ENCODE results near the gene LTA4H. TPM values are rescaled to one million over a fixed set of nuclear protein-coding genes. Genes with fewer than 3 reads are reported as not detected.

LTA4H gene
- total RNA-seq, 1 experiment from 2014 or later, result 51.8 TPM

GRCh38 chr12:95990136-95990535 lies 45.3 kb downstream of the LTA4H start:
- ChIA-PET CTCF (interaction anchor here (1.0 kb wide), 1 partner anchor 9 kb away, joined by 5 read pairs; no protein-coding TSS in a partner anchor), POLR2A (ENCODE audit: low non-redundant PET) (no interaction called here)
- DNase-seq (ENCODE audit: low spot score), result no peak
- Histone ChIP-seq H3K4me1 (ENCODE audit: insufficient read depth, low read length, poor library complexity, severe bottlenecking) (peaks cover 16% of the 10 kb centered on the region), H3K36me3 (ENCODE audit: insufficient read depth, low read length, poor library complexity, severe bottlenecking) (no peaks in the 10 kb centered on the region), H3K27ac (ENCODE audit: low read depth, low read length, poor library complexity, severe bottlenecking) (peak overlapping the region; percentile 10), H3K27me3 (replicated peaks; ENCODE audit: insufficient read depth, low read depth, low read length, poor library complexity) (no peaks in the 10 kb centered on the region), H3K9me3 (ENCODE audit: low read depth, low read length, poor library complexity, severe bottlenecking) (no peaks in the 10 kb centered on the region), H3K4me3 (ENCODE audit: low read depth, low read length, poor library complexity, severe bottlenecking) (no peak overlapping the region)
- TF ChIP-seq EZH2 (IDR thresholded peaks at IDR 0.05; ENCODE audit: borderline replicate concordance, low read depth, low read length, poor library complexity, severe bottlenecking) (no peak), CTCF (conservative IDR thresholded peaks at IDR 0.05; ENCODE audit: low read depth, low read length) (no peak)
- intact Hi-C loops (cut with micrococcal nuclease; ENCODE audit: unreplicated experiment), result no loop called here
- BruUV-seq (replicated peaks), result no TSS peak

GRCh38 chr12:95989504-95990123 lies 45.8 kb downstream of the LTA4H start:
- Histone ChIP-seq H3K27me3 (replicated peaks; ENCODE audit: insufficient read depth, low read depth, low read length, poor library complexity) (no peaks in the 10 kb centered on the region), H3K4me3 (ENCODE audit: low read depth, low read length, poor library complexity, severe bottlenecking) (no peak overlapping the region), H3K4me1 (ENCODE audit: insufficient read depth, low read length, poor library complexity, severe bottlenecking) (peaks cover 16% of the 10 kb centered on the region), H3K9me3 (ENCODE audit: low read depth, low read length, poor library complexity, severe bottlenecking) (no peaks in the 10 kb centered on the region), H3K36me3 (ENCODE audit: insufficient read depth, low read length, poor library complexity, severe bottlenecking) (no peaks in the 10 kb centered on the region), H3K27ac (ENCODE audit: low read depth, low read length, poor library complexity, severe bottlenecking) (peak overlapping the region; percentile 10)
- CTCF ChIA-PET, result interaction anchor here (1.0 kb wide), 1 partner anchor 9 kb away, joined by 5 read pairs; no protein-coding TSS in a partner anchor
- DNase-seq (ENCODE audit: low spot score), result peak; percentile 23
- intact Hi-C loops (cut with micrococcal nuclease; ENCODE audit: unreplicated experiment), result no loop called here
- TF ChIP-seq EZH2 (IDR thresholded peaks at IDR 0.05; ENCODE audit: borderline replicate concordance, low read depth, low read length, poor library complexity, severe bottlenecking) (no peak), CTCF (conservative IDR thresholded peaks at IDR 0.05; ENCODE audit: low read depth, low read length) (no peak)
- POLR2A ChIA-PET (ENCODE audit: low non-redundant PET), result no interaction called here
- BruUV-seq (replicated peaks), result no TSS peak

DNA sequence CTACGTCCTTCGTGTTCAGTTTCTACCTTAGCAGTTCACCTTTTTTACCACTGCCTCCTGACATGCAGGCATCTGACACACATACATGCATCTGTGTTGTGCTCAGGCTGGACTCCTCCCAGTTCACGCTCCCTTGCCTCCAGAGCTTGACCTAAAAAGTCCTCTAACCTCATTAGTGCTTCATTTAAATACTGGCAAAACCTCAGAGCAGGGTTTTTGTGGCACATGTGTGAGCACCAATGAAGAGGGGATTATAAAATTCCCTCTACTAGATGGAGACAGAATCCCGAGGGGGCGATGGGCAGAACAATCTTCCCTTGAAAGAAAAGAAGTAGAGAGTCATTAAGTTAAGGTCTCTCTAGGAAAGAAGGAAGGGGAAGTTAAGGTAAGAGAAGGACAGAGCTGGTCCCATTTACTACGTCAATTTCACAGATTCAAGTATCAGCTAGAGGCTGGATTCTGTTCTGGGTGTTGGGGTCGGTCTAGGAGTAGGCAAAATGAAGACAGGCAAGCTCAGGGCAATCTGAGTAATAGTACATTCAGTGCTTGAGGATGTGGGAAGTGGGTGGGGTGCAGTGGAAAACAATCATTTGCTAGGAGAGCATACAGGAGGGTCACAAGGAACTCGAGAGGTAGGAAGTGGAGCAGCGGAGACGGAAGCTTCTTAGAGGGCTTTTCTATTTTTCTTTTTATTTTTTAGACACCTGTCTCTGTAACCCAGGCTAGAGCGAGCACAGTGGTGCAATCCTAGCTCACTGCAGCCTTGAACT lies 46.7 kb downstream of the LTA4H start:
- TF ChIP-seq EZH2 (IDR thresholded peaks at IDR 0.05; ENCODE audit: borderline replicate concordance, low read depth, low read length, poor library complexity, severe bottlenecking), result no peak
- TF ChIP-seq CTCF (conservative IDR thresholded peaks at IDR 0.05; ENCODE audit: low read depth, low read length), result no peak
- H3K4me3 ChIP-seq (ENCODE audit: low read depth, low read length, poor library complexity, severe bottlenecking), result no peak overlapping the region
- intact Hi-C loops (cut with micrococcal nuclease; ENCODE audit: unreplicated experiment), result no loop called here
- H3K9me3 ChIP-seq (ENCODE audit: low read depth, low read length, poor library complexity, severe bottlenecking), result no peaks in the 10 kb centered on the region
- H3K36me3 ChIP-seq (ENCODE audit: insufficient read depth, low read length, poor library complexity, severe bottlenecking), result no peaks in the 10 kb centered on the region
- BruUV-seq (replicated peaks), result no TSS peak
- DNase-seq (ENCODE audit: low spot score), result no peak
- POLR2A ChIA-PET (ENCODE audit: low non-redundant PET), result no interaction called here
- H3K4me1 ChIP-seq (ENCODE audit: insufficient read depth, low read length, poor library complexity, severe bottlenecking), result peaks cover 16% of the 10 kb centered on the region
- no peaks in the 10 kb centered on the region for H3K27me3 ChIP-seq (replicated peaks; ENCODE audit: insufficient read depth, low read depth, low read length, poor library complexity)
- H3K27ac ChIP-seq (ENCODE audit: low read depth, low read length, poor library complexity, severe bottlenecking), result no peak overlapping the region
- CTCF ChIA-PET, result no interaction called here

Measured in A673 (cell line).